Neural progenitor cell (in vitro differentiated cells): ENCODE data around the gene GHITM.

Source experiments
- CTCF ChIP-seq: fragments of 200-600 bp; sonication (generic); IDR thresholded peaks from 2 replicates; pipeline ENCODE4 v1.5.1; 2017; ENCODE audit warnings: antibody characterized with exemption, mild to moderate bottlenecking
- EZH2phosphoT487 ChIP-seq: fragments of 200-600 bp; sonication (generic); IDR thresholded peaks from 2 replicates; pipeline ENCODE4 v1.6.1; 2017; ENCODE audit warnings: antibody characterized with exemption

DNA sequence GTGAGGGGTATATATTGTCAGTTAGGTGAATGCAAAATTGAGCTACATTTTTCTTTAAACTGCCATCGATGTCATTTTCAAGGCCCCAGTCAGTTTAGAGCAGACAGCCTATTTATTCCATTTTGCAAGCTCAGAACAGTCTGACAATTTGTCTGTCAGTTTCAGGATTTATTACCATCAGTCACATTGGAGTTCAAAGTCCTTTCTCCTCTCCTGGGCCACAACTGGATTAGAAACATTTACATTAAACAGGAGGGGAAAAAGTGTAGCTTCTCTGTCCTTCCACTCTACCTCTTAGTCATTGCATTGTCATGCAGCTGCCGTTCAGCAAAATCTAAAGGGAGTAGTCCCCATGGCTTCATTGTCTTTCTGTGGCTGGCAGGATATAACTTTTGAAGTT lies 3.5 kb upstream of the GHITM start:
- TF ChIP-seq CTCF (no peak), EZH2phosphoT487 (no peak)
